Adrenal gland (tissue), 12 donors: ENCODE measurements around the gene CNKSR3. TPM values are rescaled to one million over a fixed set of nuclear protein-coding genes. Genes with fewer than 3 reads are reported as not detected.

Source experiments
- DNase-seq, 7 donors: peaks; one replicate each; pipeline ENCODE4 v3.0.0-alpha.2; 2019 to 2020
- H3K27ac ChIP-seq, 5 donors: fragments of 200-600 bp; sonication (generic) in 4 of 5; 1 replicate in 3 of 5; 2 replicates in 2 of 5; pipeline versions ENCODE4 v1.5.1 to v1.8.0; 2016 to 2020; ENCODE audit warnings: mild to moderate bottlenecking in 1 of 5
- H3K27me3 ChIP-seq: fragments of 200-600 bp; 2 replicates; pipeline ENCODE4 v1.8.0; 2021
- H3K36me3 ChIP-seq, 2 donors: fragments of 200-600 bp; replicated peaks in 1 of 2; 1 replicate in 1 of 2; 2 replicates in 1 of 2; pipeline versions ENCODE4 v1.5.1 to v1.8.0; 2018 to 2022
- H3K4me1 ChIP-seq, 2 donors: fragments of 200-600 bp; replicated peaks in 1 of 2; 1 replicate in 1 of 2; 2 replicates in 1 of 2; pipeline versions ENCODE4 v1.5.1 to v1.8.0; 2018 to 2021
- H3K4me3 ChIP-seq, 4 donors: fragments of 200-600 bp; sonication (generic) in 3 of 4; one replicate each; pipeline ENCODE4 v1.5.1; 2016 to 2018
- H3K9me3 ChIP-seq, 3 donors: fragments of 200-600 bp; sonication (generic) in 1 of 3; replicated peaks in 1 of 3; 1 replicate in 2 of 3; 2 replicates in 1 of 3; pipeline versions ENCODE4 v1.5.1 to v1.8.0; 2016 to 2021
- CTCF ChIP-seq, 6 experiments: fragments of 450-650 bp in 4 of 6; fragments of 200-600 bp in 2 of 6; sonication (generic) in 1 of 6; IDR thresholded peaks; 1 replicate in 5 of 6; 2 replicates in 1 of 6; pipeline versions ENCODE4 v1.5.1 to v1.8.0; 2016 to 2021; ENCODE audit warnings: antibody characterized with exemption in 6 of 6, mild to moderate bottlenecking in 2 of 6, moderate library complexity in 1 of 6
- POLR2A ChIP-seq, 2 donors: fragments of 450-650 bp; IDR thresholded peaks; one replicate each; pipeline ENCODE4 v1.6.1; 2017; ENCODE audit warnings: antibody characterized with exemption in 2 of 2, mild to moderate bottlenecking in 2 of 2, moderate library complexity in 1 of 2
- WGBS, 4 donors: extraction: QIAGEN DNeasy Blood & Tissue Kit in 2 of 4; methylation state at CpG; one replicate each; pipeline versions ENCODE4 v1.1.5 to v1.1.7; 2013 to 2017; 5-methylcytosine and 5-hydroxymethylcytosine counted together
- intact Hi-C, 2 donors: fragments of 100-400 bp; cut with DNase I; formaldehyde crosslinking; loops; one replicate each; pipeline versions ENCODE4 v1.14.1 to v1.15.0; 2022 to 2023
- polyA plus RNA-seq, 3 donors: library from polyadenylated mRNA; stranded (reverse); fragments of 200-250 nt in 2 of 3; fragments of 350-450 nt in 1 of 3; fragmentation: Illumina TruSeq in 1 of 3; extraction: RNeasy Lipid Tissue Mini Kit (QIAGEN cat#74804) in 1 of 3; gene quantifications; one replicate each; pipeline ENCODE4 v1.2.3, GENCODE V29; 2013 to 2014
- total RNA-seq, 9 donors: library from RNA; depleted of rRNA in 4 of 9; stranded (reverse); fragments of >200 nt in 4 of 9; fragments of 120-200 nt in 1 of 9; fragmentation: NEBNext Ultra II Directional in 1 of 9; extraction: Animal tissue kit (Norgen Biotek cat#: 25700) in 1 of 9; gene quantifications; one replicate each; pipeline versions ENCODE4 v1.1.0 to v1.2.4, GENCODE V29; 2013 to 2023
- donor health status: healthy with polysubstance abuse.
- donor health status: Bipolar disorder and iron deficiency.
- donor health status: DM: yes; HTN: yes; CAD: no.
- donor health status: DM: no; HTN: no; CAD: no.
- donor health status: DM: no; HTN: no; CAD: no.
- donor health status: DM: yes; HTN: yes; CAD: no.

CNKSR3 gene
- total and polyA plus RNA-seq, 12 donors = 1.1 to 10.7 (median 2.5) TPM

DNA sequence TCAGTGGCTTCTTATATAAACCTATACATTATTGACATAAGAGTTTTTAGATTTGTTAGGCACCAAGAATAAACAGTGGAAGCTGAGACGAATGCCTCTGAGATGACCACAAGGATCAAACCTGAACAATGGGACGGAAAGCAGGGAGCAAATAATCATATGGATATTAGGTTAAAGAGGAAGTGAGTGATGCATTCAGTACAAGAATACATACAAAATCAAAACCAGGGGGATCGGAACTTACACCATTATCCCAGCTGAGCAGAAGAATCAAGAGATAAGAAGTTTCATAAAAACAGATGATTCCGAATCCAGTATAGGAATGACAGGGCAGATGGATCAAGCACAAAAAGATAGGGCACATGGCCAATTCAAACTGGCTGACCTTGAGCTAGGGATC, 21.9 kb upstream of the CNKSR3 start:
- no peaks in the 10 kb centered on the region for H3K36me3 ChIP-seq
- WGBS, 4 donors = 78 to 90% (median 86%) methylated on average over 4 of the region's 4 CpGs
- no peak overlapping the region for H3K27ac ChIP-seq
- H3K4me3 ChIP-seq = no peak overlapping the region
- intact Hi-C loops = no loop called here
- H3K9me3 ChIP-seq = no peaks in the 10 kb centered on the region
- TF ChIP-seq POLR2A (IDR thresholded peaks at IDR 0.05) (no peak), CTCF (IDR thresholded peaks at IDR 0.05) (no peak)
- H3K4me1 ChIP-seq = no peaks in the 10 kb centered on the region
- DNase-seq = no peak
- H3K27me3 ChIP-seq = no peaks in the 10 kb centered on the region

GRCh38 chr6:154529957-154530356, 19.5 kb upstream of the CNKSR3 start:
- TF ChIP-seq POLR2A (IDR thresholded peaks at IDR 0.05) (no peak), CTCF (IDR thresholded peaks at IDR 0.05) (no peak)
- no peak overlapping the region for H3K4me3 ChIP-seq
- no peak for DNase-seq
- H3K27me3 ChIP-seq = no peaks in the 10 kb centered on the region
- H3K9me3 ChIP-seq = no peaks in the 10 kb centered on the region
- no peaks in the 10 kb centered on the region for H3K36me3 ChIP-seq
- WGBS, 4 donors = 89 to 94% (median 93%) methylated on average over 6 of the region's 6 CpGs
- intact Hi-C loops = no loop called here
- H3K4me1 ChIP-seq = no peaks in the 10 kb centered on the region
- H3K27ac ChIP-seq = no peak overlapping the region

DNA sequence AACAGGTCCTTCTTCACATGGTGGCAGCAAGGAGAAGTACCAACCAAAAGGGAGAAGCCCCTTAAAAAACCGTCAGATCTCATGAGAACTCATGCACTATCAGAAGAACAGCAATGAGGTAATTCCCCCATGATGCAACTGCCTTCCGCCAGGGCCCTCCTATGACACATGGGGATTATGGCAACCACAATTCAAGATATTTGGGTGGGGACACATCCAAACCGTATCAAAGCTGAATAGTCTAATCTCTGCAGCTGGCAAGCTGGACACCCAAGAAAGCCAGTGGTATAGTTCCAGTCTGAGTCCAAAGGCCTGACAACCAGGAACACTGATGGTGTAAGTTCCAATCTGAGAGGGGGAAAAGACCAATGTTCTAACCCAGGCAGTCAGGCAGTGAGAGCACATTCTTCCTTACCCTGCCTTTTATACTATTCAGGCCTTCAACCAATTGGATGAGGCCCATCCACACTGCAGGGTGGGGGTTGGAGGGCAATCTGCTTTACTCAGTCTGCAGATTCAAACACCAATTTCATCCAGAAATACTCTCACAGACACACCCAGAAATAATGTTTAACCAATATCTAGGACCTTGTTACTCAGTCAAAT, 17.9 kb upstream of the CNKSR3 start:
- WGBS, 4 donors = 85 to 93% (median 91%) methylated on average over 3 of the region's 3 CpGs
- Histone ChIP-seq H3K4me3 (no peak overlapping the region), H3K27me3 (no peaks in the 10 kb centered on the region), H3K36me3 (no peaks in the 10 kb centered on the region), H3K9me3 (no peaks in the 10 kb centered on the region), H3K4me1 (no peaks in the 10 kb centered on the region), H3K27ac (no peak overlapping the region)
- TF ChIP-seq CTCF (IDR thresholded peaks at IDR 0.05) = no peak
- TF ChIP-seq POLR2A (IDR thresholded peaks at IDR 0.05) = no peak
- DNase-seq = no peak
- intact Hi-C loops = no loop called here

GRCh38 chr6:154526996-154527395, 16.5 kb upstream of the CNKSR3 start:
- 70 to 90% (median 77%) methylated on average over 1 of the region's 1 CpG for WGBS, 4 donors
- Histone ChIP-seq H3K27ac (no peak overlapping the region), H3K4me1 (no peaks in the 10 kb centered on the region)

More at GRCh38 chr6:154526996-154527395, 16.5 kb upstream of the CNKSR3 start:
- no peak for DNase-seq
- Histone ChIP-seq H3K4me3 (no peak overlapping the region), H3K9me3 (no peaks in the 10 kb centered on the region), H3K27me3 (no peaks in the 10 kb centered on the region), H3K36me3 (no peaks in the 10 kb centered on the region)
- TF ChIP-seq CTCF (IDR thresholded peaks at IDR 0.05) (no peak), POLR2A (IDR thresholded peaks at IDR 0.05) (no peak)
- intact Hi-C loops = no loop called here
